ENCODE data around the gene CTNND2. TPM values are rescaled to one million over a fixed set of nuclear protein-coding genes. Genes with fewer than 3 reads are reported as not detected.

Gene CTNND2
- polyA plus RNA-seq, 3 donors from 2014 or later = not detected

DNA sequence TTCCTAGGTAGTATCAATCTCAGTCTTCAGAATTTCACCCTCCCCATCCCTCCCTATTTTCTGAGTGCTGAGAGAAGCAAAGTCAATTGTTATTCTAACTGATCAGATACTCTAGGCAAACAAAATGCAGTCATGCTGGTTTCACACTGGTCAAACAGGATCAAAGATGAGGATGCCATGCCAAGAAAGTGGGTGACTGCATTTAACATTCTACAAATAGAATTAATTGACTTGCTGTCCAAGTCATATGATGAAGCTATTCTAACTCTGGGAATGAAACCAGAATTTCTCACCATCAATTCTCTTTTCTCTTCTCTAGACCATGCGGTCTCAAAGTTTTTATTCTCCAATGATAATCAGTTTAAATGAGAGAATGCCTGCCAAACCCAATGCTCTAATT, 112.5 kb downstream of the CTNND2 start:
- Mint-ChIP-seq H3K4me3 (no peak overlapping the region), H3K27ac (no peak overlapping the region), H3K27me3 (ENCODE audit: low read depth in 3 of 3) (peaks cover 0 to 4% (median 0%) of the 10 kb centered on the region in 3 donors), H3K36me3 (no peaks in the 10 kb centered on the region), H3K9me3 (no peaks in the 10 kb centered on the region), H3K4me1 (no peaks in the 10 kb centered on the region)
- DNase-seq = no peak

DNA sequence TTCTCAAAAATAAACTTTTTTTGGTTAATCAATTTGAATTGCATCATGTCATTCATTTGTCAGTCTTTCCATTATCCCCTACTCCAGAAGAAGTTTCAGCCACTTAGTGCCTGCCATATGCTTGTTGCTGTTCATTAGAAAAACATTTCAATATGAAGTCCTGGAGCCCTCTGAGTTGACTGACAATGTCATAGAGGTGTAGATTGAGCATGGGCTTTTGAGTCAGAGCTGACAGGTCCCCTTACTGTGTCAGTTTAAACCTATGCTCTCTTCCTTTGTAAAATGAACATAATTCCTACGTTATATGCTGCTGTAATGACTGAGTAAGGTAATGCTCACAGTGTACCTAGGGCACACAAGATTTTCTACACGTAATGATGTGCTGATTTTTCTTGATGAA, 114.0 kb downstream of the CTNND2 start:
- Mint-ChIP-seq H3K27me3 (ENCODE audit: low read depth in 3 of 3) (peaks cover 0 to 4% (median 0%) of the 10 kb centered on the region in 3 donors), H3K9me3 (no peaks in the 10 kb centered on the region), H3K36me3 (no peaks in the 10 kb centered on the region), H3K4me3 (no peak overlapping the region), H3K4me1 (no peaks in the 10 kb centered on the region), H3K27ac (no peak overlapping the region)
- DNase-seq = no peak

DNA sequence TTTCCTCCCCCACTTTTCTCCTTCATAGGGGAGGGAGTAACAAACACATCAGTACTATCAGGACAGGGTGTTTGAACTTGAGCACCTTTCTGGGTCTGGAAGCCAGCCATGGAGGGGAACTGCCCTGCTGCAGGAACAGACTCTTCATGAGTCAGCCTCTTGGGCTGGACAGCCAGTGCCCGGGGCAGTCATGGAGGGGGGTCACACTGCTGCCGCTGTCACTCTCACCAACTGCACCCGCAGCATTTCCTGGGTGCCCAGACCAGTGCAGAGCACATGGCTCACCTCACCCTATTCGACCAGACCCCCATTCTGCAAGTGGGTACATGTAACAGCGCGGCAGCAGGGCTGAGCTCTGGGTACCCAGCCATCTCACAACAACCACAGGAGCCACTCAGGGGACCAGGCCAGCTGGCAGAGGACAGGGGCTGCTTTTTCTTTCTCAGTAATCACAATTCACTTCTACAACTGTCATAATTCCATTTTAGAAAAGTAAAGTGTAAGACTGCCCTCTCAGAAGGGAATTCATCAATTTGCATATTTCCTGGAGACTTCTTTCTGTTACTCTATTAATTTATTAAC, 118.4 kb downstream of the CTNND2 start:
- DNase-seq = no peak
- no peak overlapping the region for H3K4me3 Mint-ChIP-seq
- H3K9me3 Mint-ChIP-seq = no peaks in the 10 kb centered on the region
- H3K27ac Mint-ChIP-seq = no peak overlapping the region
- H3K27me3 Mint-ChIP-seq (ENCODE audit: low read depth in 3 of 3) = peaks cover 0 to 2% (median 2%) of the 10 kb centered on the region in 3 donors
- no peaks in the 10 kb centered on the region for H3K4me1 Mint-ChIP-seq
- H3K36me3 Mint-ChIP-seq = no peaks in the 10 kb centered on the region

DNA sequence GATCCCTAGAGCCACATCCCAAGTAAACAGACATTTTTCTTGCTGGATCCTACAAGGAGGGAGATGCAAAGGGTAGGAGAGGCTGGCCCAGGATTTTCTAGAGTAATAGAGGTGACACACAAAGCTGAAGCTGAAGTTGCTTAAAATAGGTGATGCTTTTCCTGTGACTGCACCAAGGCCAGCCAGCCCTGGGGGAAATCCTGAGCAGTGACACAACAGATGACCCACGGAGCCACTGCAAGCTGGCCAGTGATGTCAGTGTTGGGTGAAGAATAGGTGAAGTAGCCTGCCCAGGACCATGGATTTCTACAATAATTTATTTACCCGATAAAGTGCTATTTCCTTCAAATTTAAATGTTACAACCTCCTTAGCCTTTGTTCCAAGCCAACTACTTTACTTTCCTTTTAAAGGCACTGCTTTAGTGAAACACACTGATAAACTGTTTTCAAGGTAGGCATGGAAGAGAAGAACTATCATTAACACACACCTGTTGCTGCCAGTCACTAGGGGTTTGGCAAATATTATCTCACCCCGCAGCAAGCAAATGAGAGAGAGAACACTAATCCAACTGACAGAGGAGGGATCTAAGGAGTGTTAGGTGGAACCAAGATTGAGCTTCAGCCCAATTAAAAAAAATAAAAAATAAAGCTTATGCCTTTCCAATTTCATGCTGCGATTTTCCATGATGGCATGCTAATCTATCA, 123.5 kb downstream of the CTNND2 start:
- no peak for DNase-seq
- Mint-ChIP-seq H3K4me3 (no peak overlapping the region), H3K27me3 (ENCODE audit: low read depth in 3 of 3) (peaks cover 0 to 2% (median 2%) of the 10 kb centered on the region in 3 donors), H3K27ac (no peak overlapping the region), H3K9me3 (no peaks in the 10 kb centered on the region), H3K36me3 (no peaks in the 10 kb centered on the region), H3K4me1 (no peaks in the 10 kb centered on the region)

DNA sequence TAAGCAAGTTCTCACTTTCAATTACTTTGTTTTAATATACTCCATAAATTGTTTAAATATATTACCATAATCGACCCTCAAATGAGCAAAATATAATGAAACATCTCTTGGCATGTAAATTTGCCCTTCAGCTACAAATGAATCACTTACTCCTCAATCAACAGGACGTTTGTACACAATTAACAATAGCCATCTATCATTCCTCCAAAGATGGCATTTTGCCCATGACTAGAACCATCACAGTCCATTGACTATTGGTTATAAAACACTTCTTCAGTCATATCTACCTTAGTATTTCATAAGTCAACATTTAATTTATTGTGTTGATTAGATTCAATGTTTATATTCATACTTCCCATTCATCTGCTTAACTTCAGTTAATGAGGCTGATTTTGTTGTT, 127.2 kb downstream of the CTNND2 start:
- Mint-ChIP-seq H3K4me3 (no peak overlapping the region), H3K4me1 (no peaks in the 10 kb centered on the region), H3K27ac (no peak overlapping the region), H3K9me3 (peaks cover 0 to 14% (median under 1%) of the 10 kb centered on the region in 6 donors), H3K36me3 (no peaks in the 10 kb centered on the region), H3K27me3 (ENCODE audit: low read depth in 3 of 3) (peaks cover 0 to 2% (median 2%) of the 10 kb centered on the region in 3 donors)
- DNase-seq = no peak

DNA sequence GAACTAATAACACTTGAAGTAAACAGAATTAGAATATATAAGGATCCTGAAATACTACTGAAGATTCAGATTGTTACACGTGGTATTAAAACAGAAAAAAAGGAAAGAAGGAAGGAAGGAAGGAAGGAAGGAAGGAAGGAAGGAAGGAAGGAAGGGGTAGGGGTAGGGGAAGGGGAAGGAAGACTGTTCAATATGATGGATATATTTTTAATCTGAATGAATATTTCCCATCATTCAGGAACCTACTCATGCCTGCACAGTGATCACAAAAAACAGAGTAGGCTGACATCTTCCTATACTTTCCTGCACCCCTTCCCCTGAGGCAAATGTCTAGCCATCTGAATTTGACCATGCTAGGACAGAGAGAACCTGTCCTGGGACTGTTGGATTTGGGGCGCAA, 133.9 kb downstream of the CTNND2 start:
- Mint-ChIP-seq H3K27ac (no peak overlapping the region), H3K27me3 (ENCODE audit: low read depth in 3 of 3) (peaks cover under 1 to 3% (median 2%) of the 10 kb centered on the region in 3 donors), H3K36me3 (no peaks in the 10 kb centered on the region), H3K9me3 (peaks cover 0 to 12% (median under 1%) of the 10 kb centered on the region in 6 donors), H3K4me3 (no peak overlapping the region), H3K4me1 (no peaks in the 10 kb centered on the region)
- no peak for DNase-seq

DNA sequence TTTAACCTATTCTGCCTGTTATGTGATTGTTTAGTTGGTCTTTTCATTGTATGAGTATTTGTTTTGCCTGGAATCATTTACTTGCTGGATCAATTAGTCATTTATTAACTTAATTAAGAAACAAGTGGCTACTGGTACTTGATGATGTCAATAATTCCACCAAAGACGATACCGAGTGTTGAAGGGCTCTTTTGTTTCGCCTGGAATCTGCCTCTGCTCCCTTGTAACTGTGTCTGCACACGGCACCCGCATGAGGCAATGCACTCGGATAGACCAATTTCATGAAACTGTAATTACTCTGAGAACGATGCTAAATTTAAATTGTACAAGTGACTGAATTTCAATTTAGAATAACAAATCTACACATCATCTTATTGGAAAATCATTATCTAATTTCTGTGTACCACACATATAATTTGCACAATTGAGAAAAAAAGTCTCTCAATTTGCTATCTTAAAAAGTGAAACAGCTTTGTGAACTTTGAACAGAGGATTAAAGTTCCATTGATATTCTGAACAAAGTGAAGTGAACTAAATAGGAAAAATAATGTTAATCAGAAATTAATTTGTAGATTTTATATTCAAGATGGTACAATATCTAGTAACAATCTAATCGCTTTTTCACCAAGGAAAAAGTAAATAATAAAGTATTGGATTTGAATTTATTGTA, 143.2 kb downstream of the CTNND2 start:
- H3K36me3 Mint-ChIP-seq = no peaks in the 10 kb centered on the region
- H3K4me3 Mint-ChIP-seq = no peak overlapping the region
- no peak for DNase-seq
- H3K27ac Mint-ChIP-seq = no peak overlapping the region
- peaks cover 0 to 4% (median 0%) of the 10 kb centered on the region in 6 donors for H3K9me3 Mint-ChIP-seq
- H3K27me3 Mint-ChIP-seq (ENCODE audit: low read depth in 3 of 3) = peaks cover 0 to 2% (median under 1%) of the 10 kb centered on the region in 3 donors
- H3K4me1 Mint-ChIP-seq = no peaks in the 10 kb centered on the region

DNA sequence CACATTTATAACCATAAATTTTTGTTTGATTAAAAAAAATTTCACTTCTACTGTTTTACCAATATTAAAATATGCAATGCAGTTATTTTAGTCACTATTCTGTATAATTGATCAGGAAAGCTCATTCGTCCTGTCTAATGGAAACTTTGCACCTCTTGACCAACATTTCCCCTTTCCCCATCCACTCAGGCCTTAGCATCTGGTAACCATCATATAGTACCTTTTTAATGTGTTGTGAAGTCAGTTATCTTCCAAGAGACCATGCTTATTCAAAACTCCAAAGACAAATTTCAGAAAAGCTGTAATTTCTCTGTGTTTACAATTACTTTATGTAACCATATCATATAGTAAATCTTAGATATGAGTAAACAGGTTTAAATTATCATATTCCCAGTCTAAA, 145.9 kb downstream of the CTNND2 start:
- Mint-ChIP-seq H3K36me3 (no peaks in the 10 kb centered on the region), H3K4me1 (no peaks in the 10 kb centered on the region), H3K27me3 (ENCODE audit: low read depth in 3 of 3) (peaks cover 0 to 2% (median 0%) of the 10 kb centered on the region in 3 donors), H3K9me3 (peaks cover 0 to 4% (median 0%) of the 10 kb centered on the region in 6 donors), H3K4me3 (no peak overlapping the region), H3K27ac (no peak overlapping the region)
- no peak for DNase-seq

DNA sequence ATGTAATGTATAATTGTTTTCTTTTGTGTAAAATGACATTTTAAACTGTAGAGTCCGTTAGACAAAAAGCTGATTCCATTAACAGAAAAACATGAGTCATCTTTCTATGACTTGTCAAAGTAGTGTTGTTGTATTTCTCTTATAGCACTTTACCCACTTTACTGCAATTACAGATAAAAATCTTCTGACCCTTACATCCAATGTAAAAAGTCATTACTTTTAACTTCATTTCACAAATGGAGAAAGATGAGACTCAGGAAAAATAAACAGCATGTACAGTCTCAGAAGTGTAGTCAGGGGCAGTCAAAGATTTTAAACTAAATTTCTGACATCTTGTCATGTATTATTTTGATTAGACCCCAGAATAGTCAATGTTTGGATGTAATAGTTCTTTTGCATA, 146.6 kb downstream of the CTNND2 start:
- peaks cover 0 to 2% (median 0%) of the 10 kb centered on the region in 3 donors for H3K27me3 Mint-ChIP-seq (ENCODE audit: low read depth in 3 of 3)
- H3K4me3 Mint-ChIP-seq = no peak overlapping the region
- no peak for DNase-seq
- no peak overlapping the region for H3K27ac Mint-ChIP-seq
- no peaks in the 10 kb centered on the region for H3K4me1 Mint-ChIP-seq
- peaks cover 0 to 4% (median 0%) of the 10 kb centered on the region in 6 donors for H3K9me3 Mint-ChIP-seq
- no peaks in the 10 kb centered on the region for H3K36me3 Mint-ChIP-seq

DNA sequence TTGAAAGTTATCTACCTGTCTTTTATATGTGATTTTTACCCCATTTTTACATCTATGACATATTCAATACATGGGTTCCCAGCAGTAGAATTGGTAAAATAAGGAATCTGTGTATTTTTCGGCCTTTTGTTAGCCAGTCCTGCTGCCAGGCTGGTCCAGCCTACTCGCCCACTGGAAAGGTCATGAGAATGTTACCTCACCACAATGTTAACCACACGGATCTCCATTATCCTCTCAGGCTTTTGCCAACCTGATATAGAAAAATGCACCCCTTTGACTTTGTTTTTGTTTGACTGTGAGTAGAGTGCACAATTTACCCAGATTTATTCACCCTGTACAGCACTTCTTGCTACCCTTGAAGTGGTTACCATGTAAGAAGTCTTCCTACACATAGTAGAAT, 167.2 kb downstream of the CTNND2 start:
- H3K9me3 Mint-ChIP-seq = peaks cover 0 to 2% (median 0%) of the 10 kb centered on the region in 6 donors
- no peaks in the 10 kb centered on the region for H3K36me3 Mint-ChIP-seq
- H3K4me1 Mint-ChIP-seq = no peaks in the 10 kb centered on the region
- no peak overlapping the region for H3K27ac Mint-ChIP-seq
- peaks cover 0 to 5% (median 2%) of the 10 kb centered on the region in 3 donors for H3K27me3 Mint-ChIP-seq (ENCODE audit: low read depth in 3 of 3)
- DNase-seq = no peak
- no peak overlapping the region for H3K4me3 Mint-ChIP-seq

DNA sequence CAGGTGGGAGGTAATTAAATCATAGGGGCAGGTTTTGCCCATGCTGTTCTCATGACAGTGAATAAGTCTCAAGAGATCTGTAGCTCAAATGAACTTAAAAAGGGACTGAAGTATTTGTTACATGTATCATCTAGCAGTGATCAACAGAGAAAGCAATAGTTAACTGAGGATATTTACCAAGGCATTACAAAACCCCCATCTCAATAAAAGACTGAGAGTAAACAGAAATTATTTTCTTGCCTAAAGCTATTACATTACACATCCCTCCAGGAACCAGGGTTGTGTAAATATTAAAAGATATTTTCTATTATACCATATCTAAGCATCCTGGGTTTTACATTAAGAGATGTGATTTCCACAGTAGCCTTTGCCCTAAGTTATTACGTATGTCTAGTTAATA, 169.9 kb downstream of the CTNND2 start:
- Mint-ChIP-seq H3K9me3 (peaks cover 0 to 2% (median 0%) of the 10 kb centered on the region in 6 donors), H3K27me3 (ENCODE audit: low read depth in 3 of 3) (peaks cover 0 to 5% (median 0%) of the 10 kb centered on the region in 3 donors), H3K4me1 (no peaks in the 10 kb centered on the region), H3K36me3 (no peaks in the 10 kb centered on the region), H3K27ac (no peak overlapping the region), H3K4me3 (no peak overlapping the region)
- no peak for DNase-seq

DNA sequence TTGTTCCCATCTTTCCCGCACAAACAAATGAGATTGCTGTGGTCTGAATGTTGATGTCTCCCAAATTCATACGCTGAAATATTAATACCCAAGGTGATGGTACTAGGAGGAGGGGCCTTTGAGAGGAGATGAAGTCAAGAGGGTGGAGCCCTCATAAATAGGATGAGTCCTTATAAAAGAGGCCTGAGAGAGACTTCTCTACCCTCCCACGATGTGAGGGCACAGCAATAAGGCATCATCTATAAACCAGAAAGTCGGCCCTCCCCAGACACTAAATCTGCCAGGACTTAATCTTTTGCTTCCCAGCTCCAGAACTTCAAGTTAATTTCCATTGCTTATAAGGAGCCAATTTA, 170.4 kb downstream of the CTNND2 start:
- H3K4me3 Mint-ChIP-seq = no peak overlapping the region
- H3K36me3 Mint-ChIP-seq = no peaks in the 10 kb centered on the region
- H3K27ac Mint-ChIP-seq = no peak overlapping the region
- H3K4me1 Mint-ChIP-seq = no peaks in the 10 kb centered on the region
- H3K9me3 Mint-ChIP-seq = peaks cover 0 to 2% (median 0%) of the 10 kb centered on the region in 6 donors
- no peak for DNase-seq
- H3K27me3 Mint-ChIP-seq (ENCODE audit: low read depth in 3 of 3) = peaks cover 0 to 3% (median 0%) of the 10 kb centered on the region in 3 donors

DNA sequence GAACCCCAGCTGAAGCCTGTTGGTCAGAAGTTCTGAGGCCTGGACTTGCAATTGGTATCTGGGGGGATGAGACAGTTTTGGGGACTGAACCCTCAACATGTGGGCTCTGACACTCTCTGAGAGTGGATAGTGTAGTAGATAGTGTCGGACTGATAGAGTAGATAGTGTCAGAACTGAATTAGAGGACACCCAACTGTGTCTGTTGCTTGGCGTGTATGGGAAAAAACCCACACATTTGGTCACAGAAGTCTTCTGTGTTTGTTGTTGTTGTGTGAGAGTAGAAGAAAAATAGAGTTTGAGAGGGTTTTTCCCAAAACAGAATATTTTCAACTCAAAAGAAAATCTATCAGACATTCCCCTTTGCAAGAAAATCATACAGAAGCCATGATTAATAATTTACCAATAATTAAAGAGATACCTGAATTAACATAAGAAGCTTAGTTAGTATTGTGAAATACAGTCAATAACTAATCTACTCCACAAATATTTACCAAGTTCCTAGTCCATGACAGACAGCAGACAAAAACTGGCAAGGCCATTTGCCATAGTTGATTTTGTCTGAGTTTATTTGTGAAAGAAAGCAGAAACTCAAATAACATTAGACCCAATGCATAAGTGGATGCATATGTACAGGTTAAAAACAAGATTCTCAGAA, 170.9 kb downstream of the CTNND2 start:
- Mint-ChIP-seq H3K4me1 (no peaks in the 10 kb centered on the region), H3K9me3 (peaks cover 0 to 2% (median 0%) of the 10 kb centered on the region in 6 donors), H3K27ac (no peak overlapping the region), H3K36me3 (no peaks in the 10 kb centered on the region), H3K27me3 (ENCODE audit: low read depth in 3 of 3) (peaks cover 0 to 3% (median 0%) of the 10 kb centered on the region in 3 donors), H3K4me3 (no peak overlapping the region)
- no peak for DNase-seq

DNA sequence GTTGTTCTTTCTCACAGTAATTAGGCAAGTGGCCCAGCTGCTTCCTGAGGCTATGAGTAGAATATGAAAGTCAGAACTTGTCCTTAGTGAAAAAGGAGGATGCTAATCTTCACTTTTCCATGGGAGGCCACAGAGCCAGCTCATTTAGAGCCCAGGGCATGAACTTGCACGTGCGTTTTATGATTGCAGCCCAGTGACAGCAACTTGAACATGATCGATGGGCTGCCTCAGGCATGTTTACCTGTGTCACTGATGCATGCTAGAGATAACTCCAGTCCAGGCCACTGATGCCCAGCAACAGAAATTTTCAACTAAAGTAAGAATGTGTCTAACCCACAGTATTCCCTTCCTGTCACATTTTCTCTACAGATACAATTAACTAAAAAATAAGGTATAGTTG, 179.3 kb downstream of the CTNND2 start:
- Mint-ChIP-seq H3K27ac (no peak overlapping the region), H3K27me3 (ENCODE audit: low read depth in 3 of 3) (peaks cover 0 to 2% (median 0%) of the 10 kb centered on the region in 3 donors), H3K9me3 (no peaks in the 10 kb centered on the region), H3K36me3 (no peaks in the 10 kb centered on the region), H3K4me3 (no peak overlapping the region), H3K4me1 (peaks cover 3 to 9% of the 10 kb centered on the region in 2 donors)
- no peak for DNase-seq
